HL-60 (cell line): Measurements from ENCODE around the gene SPON1.

Experiments
- GABPA ChIP-seq: IDR thresholded peaks from 2 replicates; pipeline ENCODE4 v1.6.1; 2012; ENCODE audit warnings: low read depth
- TF ChIP-seq, protein P1 (sequence below): IDR thresholded peaks from one replicate; pipeline ENCODE4 v1.5.1; 2011; ENCODE audit warnings: low read length, control low read depth, inconsistent platforms; ENCODE audit not compliant: insufficient read depth

DNA sequence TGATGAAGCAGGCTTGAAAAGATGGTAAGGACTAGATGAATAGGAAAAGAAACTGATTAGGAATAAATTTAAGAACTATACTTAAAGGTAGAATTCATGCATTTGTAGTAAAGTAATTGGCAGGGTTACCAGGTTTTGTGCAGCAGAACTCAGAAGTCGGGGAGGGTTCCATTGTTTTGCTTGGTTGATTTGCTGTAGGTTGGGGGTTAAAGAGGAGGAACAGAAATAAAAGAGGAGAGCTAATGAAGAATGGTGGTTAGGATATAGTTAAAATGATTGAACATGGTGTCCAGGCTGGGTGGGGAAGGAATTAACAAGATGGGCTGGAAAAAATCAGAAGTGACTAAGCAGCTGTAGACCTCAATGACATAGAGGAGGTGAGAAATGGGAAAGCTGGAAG is 5.5 kb upstream of the SPON1 start:
- TF ChIP-seq, protein P1, sequence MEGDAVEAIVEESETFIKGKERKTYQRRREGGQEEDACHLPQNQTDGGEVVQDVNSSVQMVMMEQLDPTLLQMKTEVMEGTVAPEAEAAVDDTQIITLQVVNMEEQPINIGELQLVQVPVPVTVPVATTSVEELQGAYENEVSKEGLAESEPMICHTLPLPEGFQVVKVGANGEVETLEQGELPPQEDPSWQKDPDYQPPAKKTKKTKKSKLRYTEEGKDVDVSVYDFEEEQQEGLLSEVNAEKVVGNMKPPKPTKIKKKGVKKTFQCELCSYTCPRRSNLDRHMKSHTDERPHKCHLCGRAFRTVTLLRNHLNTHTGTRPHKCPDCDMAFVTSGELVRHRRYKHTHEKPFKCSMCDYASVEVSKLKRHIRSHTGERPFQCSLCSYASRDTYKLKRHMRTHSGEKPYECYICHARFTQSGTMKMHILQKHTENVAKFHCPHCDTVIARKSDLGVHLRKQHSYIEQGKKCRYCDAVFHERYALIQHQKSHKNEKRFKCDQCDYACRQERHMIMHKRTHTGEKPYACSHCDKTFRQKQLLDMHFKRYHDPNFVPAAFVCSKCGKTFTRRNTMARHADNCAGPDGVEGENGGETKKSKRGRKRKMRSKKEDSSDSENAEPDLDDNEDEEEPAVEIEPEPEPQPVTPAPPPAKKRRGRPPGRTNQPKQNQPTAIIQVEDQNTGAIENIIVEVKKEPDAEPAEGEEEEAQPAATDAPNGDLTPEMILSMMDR: no peak
- no peak for TF ChIP-seq GABPA
